B cell (primary cell): ENCODE results near the gene SUSD4. TPM values are rescaled to one million over a fixed set of nuclear protein-coding genes. Genes with fewer than 3 reads are reported as not detected.

Experiments used
- ATAC-seq: fragments of 200-7000 bp; cut with Tn5 transposase; one replicate; pipeline ENCODE4 v1.10.0; 2021; ENCODE audit warnings: low read depth, mild to moderate bottlenecking, moderate number of reproducible peaks, moderate library complexity
- CTCF ChIA-PET: fragments of 350-600 bp; sonication (Branson Sonifier 250); formaldehyde crosslinking; loops from one replicate; lab custom pipeline; 2021; ENCODE audit warnings: antibody characterized with exemption, inconsistent platforms; lab: Charles Lee
- POLR2A ChIA-PET: fragments of 350-600 bp; sonication (Branson Sonifier 250); formaldehyde crosslinking; loops from one replicate; lab custom pipeline; 2021; ENCODE audit warnings: antibody characterized with exemption; lab: Charles Lee
- DNase-seq: peaks from one replicate; pipeline ENCODE4 v3.0.0; 2013
- H2AFZ ChIP-seq: 2 replicates; pipeline ENCODE4 v1.6.1; 2012; ENCODE audit warnings: mild to moderate bottlenecking, low read depth, low read length; ENCODE audit not compliant: insufficient read depth, poor library complexity, severe bottlenecking
- H3K27ac ChIP-seq, 2 donors: 1 replicate in 1 of 2; 2 replicates in 1 of 2; pipeline ENCODE4 v1.5.1; 2012 to 2013; ENCODE audit warnings: low read length in 2 of 2, mild to moderate bottlenecking in 2 of 2, moderate library complexity in 1 of 2
- H3K27me3 ChIP-seq, 4 experiments: fragments of 200-600 bp in 1 of 4; sonication (generic) in 1 of 4; replicated peaks in 1 of 4; 1 replicate in 2 of 4; 2 replicates in 2 of 4; pipeline versions ENCODE4 v1.6.1 to v1.7.0; 2013 to 2016; ENCODE audit warnings: low read length in 3 of 4, mild to moderate bottlenecking in 2 of 4, mixed read lengths in 1 of 4, moderate library complexity in 1 of 4; ENCODE audit not compliant: insufficient read depth in 4 of 4, control insufficient read depth in 3 of 4; ENCODE audit errors: control extremely low read depth in 1 of 4
- H3K36me3 ChIP-seq, 2 experiments: replicated peaks in 1 of 2; 1 replicate in 1 of 2; 2 replicates in 1 of 2; pipeline versions ENCODE4 v1.6.1 to v1.7.1; 2013; ENCODE audit warnings: low read length in 1 of 2; ENCODE audit not compliant: insufficient read depth in 2 of 2, control insufficient read depth in 1 of 2; ENCODE audit errors: control extremely low read depth in 1 of 2, extremely low read depth in 1 of 2
- H3K4me1 ChIP-seq, 2 donors: fragments of 200-600 bp in 1 of 2; sonication (generic) in 1 of 2; 1 replicate in 1 of 2; 2 replicates in 1 of 2; pipeline versions ENCODE4 v1.5.1 to v1.6.1; 2013 to 2017; ENCODE audit warnings: low read length in 2 of 2; ENCODE audit not compliant: control insufficient read depth in 2 of 2, insufficient read depth in 2 of 2
- H3K4me2 ChIP-seq: replicated peaks from 2 replicates; pipeline ENCODE3; 2012; ENCODE audit warnings: mild to moderate bottlenecking, low read depth, low read length; ENCODE audit not compliant: poor library complexity, severe bottlenecking
- H3K4me3 ChIP-seq, 5 experiments: fragments of 200-600 bp in 1 of 5; sonication (generic) in 1 of 5; 1 replicate in 3 of 5; 2 replicates in 2 of 5; pipeline versions ENCODE4 v1.5.1 to v1.7.0; 2011 to 2016; ENCODE audit warnings: low read length in 4 of 5, mild to moderate bottlenecking in 4 of 5, low read depth in 2 of 5, control low read depth in 1 of 5, moderate library complexity in 1 of 5; ENCODE audit not compliant: insufficient read depth in 1 of 5; ENCODE audit errors: control extremely low read depth in 1 of 5, extremely low read depth in 1 of 5
- H3K79me2 ChIP-seq: fragments of 200-600 bp; sonication (generic); one replicate; pipeline ENCODE4 v1.6.0; 2016; ENCODE audit warnings: low read length; ENCODE audit not compliant: control insufficient read depth, insufficient read depth
- H3K9ac ChIP-seq: fragments of 200-600 bp; sonication (generic); 2 replicates; pipeline ENCODE4 v1.6.1; 2017; ENCODE audit warnings: mild to moderate bottlenecking, low read length, moderate library complexity
- H3K9me3 ChIP-seq, 3 donors: one replicate each; pipeline versions ENCODE4 v1.6.1 to v1.7.1; 2013; ENCODE audit warnings: low read length in 2 of 3; ENCODE audit not compliant: control insufficient read depth in 2 of 3, insufficient read depth in 1 of 3; ENCODE audit errors: control extremely low read depth in 1 of 3
- H4K20me1 ChIP-seq: 2 replicates; pipeline ENCODE4 v1.6.0; 2012; ENCODE audit warnings: mild to moderate bottlenecking, low read length; ENCODE audit not compliant: insufficient read depth, control insufficient read depth, poor library complexity, severe bottlenecking
- H3K27ac Mint-ChIP-seq: one replicate; pipeline ENCODE4 v1.8.0; 2021; ENCODE audit warnings: mixed read lengths
- H3K27me3 Mint-ChIP-seq: one replicate; pipeline ENCODE4 v1.8.0; 2021; ENCODE audit warnings: mixed read lengths
- H3K4me1 Mint-ChIP-seq: one replicate; pipeline ENCODE4 v1.8.0; 2021; ENCODE audit warnings: mixed read lengths
- H3K4me3 Mint-ChIP-seq: one replicate; pipeline ENCODE4 v1.8.0; 2021; ENCODE audit warnings: mixed read lengths
- H3K9me3 Mint-ChIP-seq: one replicate; pipeline ENCODE4 v1.8.0; 2022; ENCODE audit warnings: mixed read lengths; ENCODE audit not compliant: insufficient read depth
- CTCF ChIP-seq: fragments of 200-600 bp; IDR thresholded peaks from one replicate; pipeline ENCODE4 v1.8.0; 2022; ENCODE audit warnings: antibody characterized with exemption, mild to moderate bottlenecking
- EZH2 ChIP-seq: IDR thresholded peaks from 2 replicates; pipeline ENCODE4 v1.6.1; 2012; ENCODE audit warnings: borderline replicate concordance, low read depth, mild to moderate bottlenecking, moderate library complexity, low read length; ENCODE audit not compliant: insufficient read depth, poor library complexity, severe bottlenecking
- WGBS: methylation state at CpG from one replicate; pipeline ENCODE4 v1.1.5; 2013; ENCODE audit warnings: missing lambda C conversion rate; ENCODE audit not compliant: insufficient coverage; 5-methylcytosine and 5-hydroxymethylcytosine counted together
- intact Hi-C: fragments of 100-400 bp; cut with micrococcal nuclease; formaldehyde crosslinking; loops from one replicate; pipeline ENCODE4 v1.10.0; 2022
- polyA plus RNA-seq: library from polyadenylated mRNA; depleted of rRNA; stranded (reverse); fragments of >200 nt; gene quantifications from 2 replicates; pipeline ENCODE4 v1.2.3, GENCODE V29; 2012
- total RNA-seq, 2 donors: library from RNA; stranded (reverse); fragments of 120-200 nt in 1 of 2; gene quantifications; 1 replicate in 1 of 2; 2 replicates in 1 of 2; pipeline versions ENCODE4 v1.2.3 to v1.2.4, GENCODE V29; 2013 to 2022

Gene SUSD4
- total and polyA plus RNA-seq, 2 donors (not counting 1 experiment from before 2014, with no cell fraction given), result 0.13 TPM; not detected in 1

DNA sequence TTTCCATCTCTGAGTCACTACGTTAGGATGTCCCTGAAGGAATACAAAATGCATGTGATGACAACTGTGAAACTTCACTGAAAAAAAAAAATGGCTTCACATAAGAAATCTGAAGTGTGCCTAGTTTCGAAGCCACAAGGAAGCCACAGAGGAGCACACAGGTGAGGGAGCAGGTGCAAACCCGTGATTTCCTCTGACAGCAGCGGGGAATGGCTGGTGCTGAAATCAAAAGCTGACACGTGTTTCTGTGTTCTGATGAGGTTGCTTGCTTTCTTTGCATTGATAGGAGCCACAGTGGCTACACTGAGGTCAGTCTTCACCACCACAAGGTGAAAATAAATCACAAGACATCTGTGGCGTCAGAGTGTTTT, 115.2 kb downstream of the SUSD4 start:
- Histone ChIP-seq H3K4me1 (no peaks in the 10 kb centered on the region), H3K4me3 (no peak overlapping the region), H3K4me2 (no peak overlapping the region), H4K20me1 (no peaks in the 10 kb centered on the region), H2AFZ (no peak overlapping the region), H3K79me2 (no peaks in the 10 kb centered on the region), H3K27ac (no peak overlapping the region), H3K36me3 (no peaks in the 10 kb centered on the region), H3K27me3 (no peaks in the 10 kb centered on the region), H3K9me3 (no peaks in the 10 kb centered on the region), H3K9ac (no peak overlapping the region)
- no peaks in the 10 kb centered on the region for H3K4me1 Mint-ChIP-seq
- TF ChIP-seq EZH2, result no peak
- TF ChIP-seq CTCF, result no peak
- no peak for DNase-seq
- H3K27ac Mint-ChIP-seq, result no peak overlapping the region
- POLR2A ChIA-PET, result no interaction called here
- intact Hi-C loops, result no loop called here
- CTCF ChIA-PET, result no interaction called here
- no peak for ATAC-seq
- peaks cover 3% of the 10 kb centered on the region for H3K9me3 Mint-ChIP-seq
- H3K4me3 Mint-ChIP-seq, result no peak overlapping the region
- 72% methylated on average over 5 of the region's 6 CpGs for WGBS
- peaks cover 33% of the 10 kb centered on the region for H3K27me3 Mint-ChIP-seq

DNA sequence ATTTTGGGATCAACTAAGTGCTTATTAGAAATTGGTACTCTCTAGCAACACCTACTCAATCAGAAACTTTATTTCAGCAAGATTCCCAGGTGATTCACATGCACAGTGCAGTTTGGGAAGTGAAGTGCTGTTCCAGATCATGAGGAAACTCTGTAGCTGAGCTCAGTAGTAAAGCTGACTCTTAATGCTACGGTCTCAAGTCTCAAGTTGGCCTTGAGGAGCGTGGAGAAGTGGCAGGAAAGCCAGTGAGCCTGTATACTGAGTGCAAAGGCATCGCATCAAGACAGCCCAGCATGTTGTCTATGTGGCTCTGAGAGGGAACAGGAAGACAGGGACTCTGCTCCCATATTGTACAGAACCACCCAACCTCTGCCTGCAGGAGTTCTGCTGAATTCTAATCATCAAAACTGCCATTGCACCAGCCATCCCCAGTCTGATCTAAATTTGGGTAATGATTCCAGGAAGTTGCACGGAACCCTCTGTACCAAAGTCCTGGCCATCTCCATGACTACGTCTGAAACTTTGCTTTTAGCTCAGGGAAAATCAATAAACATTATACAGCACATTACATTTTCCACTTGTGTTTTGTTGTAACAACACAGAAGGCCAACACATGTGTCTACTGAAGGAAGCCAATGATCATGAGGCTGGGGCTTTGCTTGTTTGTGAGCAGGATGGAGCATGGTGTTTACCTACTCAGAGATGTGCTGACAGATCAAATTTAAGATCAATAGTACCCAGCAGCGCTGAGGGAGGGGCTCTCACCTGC, 115.8 kb downstream of the SUSD4 start:
- Histone ChIP-seq H3K27me3 (no peaks in the 10 kb centered on the region), H2AFZ (no peak overlapping the region), H3K9me3 (no peaks in the 10 kb centered on the region), H3K9ac (no peak overlapping the region), H3K27ac (no peak overlapping the region), H3K4me2 (no peak overlapping the region), H4K20me1 (no peaks in the 10 kb centered on the region), H3K4me1 (no peaks in the 10 kb centered on the region), H3K79me2 (no peaks in the 10 kb centered on the region), H3K36me3 (no peaks in the 10 kb centered on the region), H3K4me3 (no peak overlapping the region)
- Mint-ChIP-seq H3K9me3 (peaks cover 3% of the 10 kb centered on the region), H3K4me1 (no peaks in the 10 kb centered on the region), H3K4me3 (no peak overlapping the region), H3K27ac (no peak overlapping the region), H3K27me3 (peaks cover 32% of the 10 kb centered on the region)
- DNase-seq, result no peak
- ChIA-PET POLR2A (no interaction called here), CTCF (no interaction called here)
- 61% methylated on average over 2 of the region's 6 CpGs for WGBS
- TF ChIP-seq CTCF, result no peak
- intact Hi-C loops, result no loop called here
- no peak for ATAC-seq
